Endodermal cell (in vitro differentiated cells): ENCODE measurements around the gene KIAA1671. TPM values are rescaled to one million over a fixed set of nuclear protein-coding genes. Genes with fewer than 3 reads are reported as not detected.

Experiments
- DNase-seq: peaks from one replicate; pipeline ENCODE4 v3.0.0-alpha.2; 2017
- H3K27ac ChIP-seq: 2 replicates; pipeline ENCODE4 v1.5.1; 2013; ENCODE audit warnings: mild to moderate bottlenecking, low read depth, low read length, moderate library complexity
- H3K27me3 ChIP-seq: 2 replicates; pipeline ENCODE4 v1.6.1; 2013; ENCODE audit warnings: mild to moderate bottlenecking, low read length, moderate library complexity; ENCODE audit not compliant: insufficient read depth, control insufficient read depth, poor library complexity, severe bottlenecking
- H3K36me3 ChIP-seq: 2 replicates; pipeline ENCODE4 v1.7.0; 2013; ENCODE audit warnings: mild to moderate bottlenecking, low read length, moderate library complexity; ENCODE audit not compliant: control insufficient read depth, insufficient read depth
- H3K4me1 ChIP-seq: one replicate; pipeline ENCODE4 v1.7.0; 2013; ENCODE audit warnings: low read length; ENCODE audit not compliant: control insufficient read depth, insufficient read depth
- H3K4me3 ChIP-seq: 2 replicates; pipeline ENCODE4 v1.5.1; 2013; ENCODE audit warnings: mild to moderate bottlenecking, low read length, moderate library complexity
- H3K9ac ChIP-seq: 2 replicates; pipeline ENCODE4 v1.6.1; 2013; ENCODE audit warnings: mild to moderate bottlenecking, low read length, moderate library complexity; ENCODE audit not compliant: poor library complexity, severe bottlenecking; ENCODE audit errors: extremely low read depth
- H3K9me3 ChIP-seq: 2 replicates; pipeline ENCODE4 v1.6.1; 2013; ENCODE audit warnings: mild to moderate bottlenecking, low read length, moderate library complexity; ENCODE audit not compliant: control insufficient read depth
- H3K27ac Mint-ChIP-seq: 2 replicates; pipeline ENCODE4 v1.8.0; 2020; ENCODE audit warnings: mixed read lengths
- H3K27me3 Mint-ChIP-seq: 2 replicates; pipeline ENCODE4 v1.8.0; 2021; ENCODE audit warnings: mild to moderate bottlenecking, mixed read lengths; ENCODE audit not compliant: insufficient read depth
- H3K36me3 Mint-ChIP-seq: 2 replicates; pipeline ENCODE4 v1.8.0; 2020; ENCODE audit warnings: low read depth, mixed read lengths
- H3K4me1 Mint-ChIP-seq: 2 replicates; pipeline ENCODE4 v1.8.0; 2020; ENCODE audit warnings: mixed read lengths
- H3K4me3 Mint-ChIP-seq: 2 replicates; pipeline ENCODE4 v1.8.0; 2020; ENCODE audit warnings: mild to moderate bottlenecking, moderate library complexity, mixed read lengths
- H3K9me3 Mint-ChIP-seq: 2 replicates; pipeline ENCODE4 v1.8.0; 2020; ENCODE audit warnings: mild to moderate bottlenecking, mixed read lengths
- CTCF ChIP-seq: fragments of 200-600 bp; sonication (generic); conservative IDR thresholded peaks from 2 replicates; pipeline ENCODE4 v1.5.0; 2021; ENCODE audit warnings: antibody characterized with exemption, mild to moderate bottlenecking
- WGBS, 2 experiments: methylation state at CpG; one replicate each; pipeline versions ENCODE4 v1.1.5 to v1.1.7; 2013; ENCODE audit warnings: missing lambda C conversion rate in 2 of 2, mixed read lengths in 1 of 2; ENCODE audit not compliant: insufficient coverage in 1 of 2, insufficient read length in 1 of 2; 5-methylcytosine and 5-hydroxymethylcytosine counted together
- total RNA-seq, 2 donors: library from RNA; stranded (reverse); fragmentation: NEBNext Ultra II Directional in 1 of 2; extraction: Animal tissue kit (Norgen Biotek cat#: 25700) in 1 of 2; gene quantifications; 2 replicates in 1 of 2; 3 replicates in 1 of 2; pipeline ENCODE4 v1.2.1, GENCODE V29; 2021

Gene KIAA1671
- total RNA-seq, 2 donors from 2014 or later, result 38.8 to 43.7 TPM

- WGBS, 2 experiments, result 89 to 96% methylated on average over 9 to 17 of the region's 17 CpGs
- Mint-ChIP-seq H3K4me1 (peaks cover 2% of the 10 kb centered on the region), H3K27ac (no peak overlapping the region), H3K27me3 (no peaks in the 10 kb centered on the region), H3K9me3 (no peaks in the 10 kb centered on the region), H3K4me3 (no peak overlapping the region), H3K36me3 (peaks cover 21% of the 10 kb centered on the region)
- peaks cover 16% of the 10 kb centered on the region for H3K36me3 ChIP-seq
- no peak overlapping the region for H3K27ac ChIP-seq
- H3K4me1 ChIP-seq, result no peaks in the 10 kb centered on the region
- H3K9ac ChIP-seq, result no peak overlapping the region
- no peak for DNase-seq
- H3K9me3 ChIP-seq, result no peaks in the 10 kb centered on the region
- no peak overlapping the region for H3K4me3 ChIP-seq
- no peak for TF ChIP-seq CTCF
- H3K27me3 ChIP-seq, result no peaks in the 10 kb centered on the region
These were observed 216.9 kb downstream of the KIAA1671 start for GRCh38 chr22:25169278-25170031.

GRCh38 chr22:25170426-25170980 is 218.0 kb downstream of the KIAA1671 start:
- Mint-ChIP-seq H3K4me3 (no peak overlapping the region), H3K9me3 (no peaks in the 10 kb centered on the region), H3K27me3 (no peaks in the 10 kb centered on the region), H3K4me1 (peaks cover 2% of the 10 kb centered on the region), H3K27ac (peak overlapping the region; percentile 68), H3K36me3 (peaks cover 28% of the 10 kb centered on the region)
- TF ChIP-seq CTCF, result no peak
- WGBS, 2 experiments, result 93 to 95% methylated on average over 10 to 16 of the region's 16 CpGs
- H3K4me3 ChIP-seq, result no peak overlapping the region
- H3K27me3 ChIP-seq, result no peaks in the 10 kb centered on the region
- no peaks in the 10 kb centered on the region for H3K9me3 ChIP-seq
- H3K9ac ChIP-seq, result no peak overlapping the region
- no peak for DNase-seq
- H3K4me1 ChIP-seq, result no peaks in the 10 kb centered on the region
- peaks cover 26% of the 10 kb centered on the region for H3K36me3 ChIP-seq
- H3K27ac ChIP-seq, result no peak overlapping the region

DNA sequence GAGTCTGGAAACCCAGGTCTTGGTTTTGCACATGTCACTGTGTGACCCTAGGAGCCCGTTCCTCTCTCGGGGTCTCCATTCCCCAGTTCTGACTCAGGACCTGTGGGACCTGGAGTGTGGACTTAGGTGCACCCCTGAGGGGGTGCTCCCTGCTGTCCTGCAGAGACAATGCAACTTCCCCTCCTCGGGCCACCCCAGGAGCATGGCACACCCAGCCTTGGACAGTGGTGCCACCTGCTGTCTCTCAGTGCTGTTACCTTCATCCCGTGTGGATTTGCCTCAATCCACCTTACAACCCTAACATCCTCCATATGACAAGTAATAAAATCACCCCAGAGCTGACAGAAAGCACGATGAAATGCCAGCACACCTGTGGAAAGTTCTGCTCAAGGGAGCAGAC is 219.6 kb downstream of the KIAA1671 start:
- H3K9me3 Mint-ChIP-seq, result no peaks in the 10 kb centered on the region
- no peak for DNase-seq
- H3K27ac ChIP-seq, result no peak overlapping the region
- peak; percentile 61 for TF ChIP-seq CTCF
- no peak overlapping the region for H3K9ac ChIP-seq
- peaks cover 43% of the 10 kb centered on the region for H3K36me3 Mint-ChIP-seq
- WGBS, 2 experiments, result 85 to 90% methylated on average over 4 to 5 of the region's 5 CpGs
- no peak overlapping the region for H3K4me3 ChIP-seq
- no peak overlapping the region for H3K4me3 Mint-ChIP-seq
- H3K4me1 Mint-ChIP-seq, result no peaks in the 10 kb centered on the region
- H3K27me3 ChIP-seq, result no peaks in the 10 kb centered on the region
- no peak overlapping the region for H3K27ac Mint-ChIP-seq
- no peaks in the 10 kb centered on the region for H3K9me3 ChIP-seq
- peaks cover 42% of the 10 kb centered on the region for H3K36me3 ChIP-seq
- H3K27me3 Mint-ChIP-seq, result no peaks in the 10 kb centered on the region
- H3K4me1 ChIP-seq, result no peaks in the 10 kb centered on the region
